NCI-H1092 treated with DMSO at 0.1 percent for 48 hours (cell line): ENCODE measurements around the gene KIF26A.
"Not testable (repeated sequence)": the region's sequence is repeated elsewhere in the genome, so short reads cannot be mapped to it uniquely, and the experiment has no call there.

ENCODE experiments used
- DNase-seq: peaks from one replicate; lab custom pipeline; 2025; lab: John Stamatoyannopoulos, UW

KIF26A gene

DNA sequence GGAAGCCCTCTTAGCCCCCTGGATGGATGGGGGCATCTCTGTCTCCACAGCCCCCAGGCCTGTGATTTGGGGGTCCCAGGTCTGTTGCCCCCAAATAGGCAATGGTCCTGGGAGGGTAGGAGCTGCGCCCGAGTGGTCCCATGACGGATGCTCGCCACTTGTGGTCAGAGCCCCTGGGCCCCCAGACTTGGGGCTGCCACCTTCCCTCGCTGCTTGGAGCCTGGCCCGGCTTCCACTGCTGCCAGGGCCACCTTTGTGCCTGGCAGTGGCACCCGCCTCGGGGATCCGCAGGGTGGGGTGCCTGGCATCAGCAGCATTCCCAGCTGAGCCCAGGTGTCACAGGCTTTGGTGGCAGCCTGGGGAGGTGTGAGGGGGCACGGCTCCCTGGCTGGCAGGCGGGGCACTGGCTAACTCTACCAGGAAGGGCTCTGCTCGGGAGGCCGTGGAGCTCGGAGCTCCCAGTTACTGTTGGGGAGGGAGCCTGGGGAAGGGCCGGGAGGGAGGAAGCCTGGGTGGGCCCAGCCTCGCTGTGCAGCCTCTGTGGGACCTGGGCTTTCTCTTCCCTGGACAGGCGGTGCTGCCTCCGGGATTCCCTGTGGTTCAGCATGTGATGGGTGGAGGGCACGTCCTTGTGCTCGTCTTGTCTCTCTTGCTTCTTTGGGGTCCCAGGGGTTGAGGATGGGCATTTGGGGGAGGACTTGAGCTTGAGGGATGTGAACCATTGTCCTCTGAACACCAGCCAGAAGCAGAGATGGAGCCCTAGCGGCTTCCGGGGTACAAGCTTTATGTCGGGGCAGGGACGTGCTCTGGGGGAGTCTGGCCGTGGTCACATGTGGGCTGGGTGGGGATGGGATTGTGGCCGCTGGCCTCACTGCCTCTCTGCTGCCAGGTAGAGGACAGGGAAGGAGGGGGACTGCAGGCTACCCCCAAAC lies 5.4 kb downstream of the KIF26A start:
- no peak for DNase-seq

DNA sequence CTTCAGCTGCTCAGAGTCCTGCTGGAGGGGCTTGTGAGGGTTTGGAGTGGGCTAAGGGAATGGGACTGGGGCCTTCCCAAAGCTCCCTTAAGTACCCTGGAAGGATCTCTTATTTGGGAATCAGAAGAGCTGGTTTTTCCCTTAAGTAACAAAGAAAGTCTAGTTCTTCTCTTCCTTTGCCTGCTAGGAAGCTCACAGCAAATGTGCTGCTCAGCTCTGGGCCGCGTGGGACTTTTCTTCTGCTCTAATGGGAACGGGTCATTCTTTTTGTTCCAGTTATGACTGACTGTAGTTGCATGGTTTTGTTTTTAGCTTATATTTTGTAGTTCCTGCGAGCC lies 6.0 kb downstream of the KIF26A start:
- DNase-seq = no peak

DNA sequence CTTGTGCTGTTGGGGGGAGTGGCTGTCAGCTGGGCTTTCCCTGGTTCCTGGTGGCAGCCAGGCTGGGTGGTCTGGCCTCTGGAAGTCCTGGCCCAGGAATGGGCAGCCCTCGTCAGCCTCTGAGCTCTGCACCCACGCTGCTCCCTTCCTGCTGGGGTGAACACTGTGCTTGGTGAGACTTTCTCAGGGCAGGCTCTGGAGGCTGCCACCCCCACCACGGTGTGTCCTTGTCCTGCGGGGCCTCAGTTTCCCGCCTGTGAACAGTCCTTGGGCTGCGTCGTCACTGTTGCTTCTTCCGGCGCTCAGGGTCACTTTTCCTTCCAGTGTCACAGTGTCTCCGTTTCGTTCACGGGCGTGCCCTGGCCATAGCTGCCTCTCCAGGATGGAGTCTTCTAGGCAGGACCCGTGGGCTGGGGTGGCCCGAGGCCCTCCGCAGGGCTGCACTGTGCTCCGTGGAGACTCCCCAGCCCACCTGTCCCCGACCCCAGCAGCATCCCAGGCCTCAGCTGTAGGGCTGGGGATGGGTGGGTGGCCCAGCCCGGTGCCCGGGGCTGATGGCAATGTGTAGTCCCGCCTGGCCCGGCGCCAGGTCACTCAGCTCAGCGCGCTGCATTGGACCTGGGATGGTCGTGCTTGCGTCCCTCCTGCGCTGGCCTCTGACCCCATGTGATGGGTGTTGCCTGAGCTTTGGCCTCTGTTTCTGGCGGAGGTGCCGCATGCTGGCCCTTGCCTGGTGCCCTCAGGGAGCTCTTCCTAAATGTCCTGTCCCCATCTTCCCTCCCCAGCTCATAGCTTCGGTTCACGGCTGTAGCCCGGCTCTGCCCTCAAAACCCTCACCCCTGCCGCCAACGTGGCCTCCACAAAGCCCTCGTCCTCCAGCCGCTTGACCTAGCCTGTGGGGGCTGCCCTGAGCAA lies 6.8 kb downstream of the KIF26A start:
- no peak for DNase-seq

DNA sequence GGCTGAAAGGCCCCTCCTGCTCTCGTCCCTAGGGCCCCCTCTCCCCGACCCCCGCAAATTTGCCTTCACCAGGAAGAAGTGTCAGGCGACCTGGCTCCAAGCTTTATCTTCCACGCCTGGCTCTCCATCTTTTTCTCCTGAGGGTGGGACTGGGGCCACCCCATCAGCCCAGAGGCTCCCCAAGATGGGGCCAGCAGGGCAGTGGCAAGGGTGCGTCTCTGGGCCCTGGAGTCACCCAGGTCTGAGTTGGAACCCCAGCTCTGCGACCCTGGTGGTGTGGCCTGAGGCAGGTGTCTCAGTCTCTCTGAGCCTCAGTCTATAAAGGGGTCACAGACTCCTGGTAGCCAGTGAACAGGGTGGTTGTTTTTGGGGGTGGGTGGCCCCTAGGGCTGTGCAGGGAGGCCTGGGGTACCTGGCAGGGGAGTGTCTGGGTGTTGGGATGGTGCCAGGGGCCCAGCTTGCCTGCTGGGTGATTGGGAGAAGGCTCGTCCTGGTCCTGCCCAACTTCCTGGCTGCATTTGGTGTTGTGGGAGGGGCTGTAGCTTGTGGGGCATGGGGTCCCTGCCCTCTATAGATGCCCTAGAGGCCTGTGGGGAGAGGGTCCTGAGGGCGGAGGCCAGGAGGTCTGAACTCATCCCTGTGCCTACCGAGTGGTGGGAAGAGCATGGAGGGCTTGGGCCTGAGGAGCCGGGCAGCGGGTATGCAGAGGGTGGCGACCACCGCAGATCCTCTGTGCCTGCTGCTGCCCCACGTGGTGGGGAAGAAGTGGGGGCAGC lies 7.6 kb downstream of the KIF26A start:
- DNase-seq = no peak

DNA sequence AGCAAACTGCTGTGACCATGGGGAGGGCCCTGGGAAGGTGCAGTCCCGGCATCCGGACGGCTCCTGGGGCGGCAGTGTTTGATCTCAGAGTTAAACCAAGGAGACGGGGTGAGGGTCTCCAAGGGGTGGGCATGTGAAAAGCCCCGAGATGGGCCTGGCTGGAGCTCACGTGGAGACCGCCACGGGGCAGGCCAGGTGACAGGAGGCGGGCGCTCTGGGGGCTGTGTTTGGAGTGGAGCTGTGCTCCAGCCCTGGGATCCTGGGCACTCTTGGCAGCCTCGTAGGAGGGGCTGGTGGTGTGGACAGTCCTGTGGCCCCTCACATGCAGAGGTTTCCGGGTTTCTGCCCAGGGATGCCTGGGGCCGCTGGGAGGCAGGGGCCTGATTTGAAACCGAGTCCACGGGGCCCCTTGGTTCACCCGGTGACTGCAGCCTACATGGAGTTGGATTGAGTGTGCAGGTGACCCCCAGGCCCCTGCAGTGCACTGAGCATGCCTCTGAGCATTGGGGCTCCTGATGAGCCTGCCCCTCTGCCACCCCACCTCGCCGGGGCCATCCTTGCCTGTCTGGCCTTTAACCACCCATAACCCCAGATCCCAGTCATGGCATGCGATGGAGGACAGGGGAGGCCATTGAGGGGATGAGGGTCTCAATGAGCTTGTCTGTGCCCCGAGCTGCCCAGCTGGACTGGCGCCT lies 8.4 kb downstream of the KIF26A start:
- no peak for DNase-seq

DNA sequence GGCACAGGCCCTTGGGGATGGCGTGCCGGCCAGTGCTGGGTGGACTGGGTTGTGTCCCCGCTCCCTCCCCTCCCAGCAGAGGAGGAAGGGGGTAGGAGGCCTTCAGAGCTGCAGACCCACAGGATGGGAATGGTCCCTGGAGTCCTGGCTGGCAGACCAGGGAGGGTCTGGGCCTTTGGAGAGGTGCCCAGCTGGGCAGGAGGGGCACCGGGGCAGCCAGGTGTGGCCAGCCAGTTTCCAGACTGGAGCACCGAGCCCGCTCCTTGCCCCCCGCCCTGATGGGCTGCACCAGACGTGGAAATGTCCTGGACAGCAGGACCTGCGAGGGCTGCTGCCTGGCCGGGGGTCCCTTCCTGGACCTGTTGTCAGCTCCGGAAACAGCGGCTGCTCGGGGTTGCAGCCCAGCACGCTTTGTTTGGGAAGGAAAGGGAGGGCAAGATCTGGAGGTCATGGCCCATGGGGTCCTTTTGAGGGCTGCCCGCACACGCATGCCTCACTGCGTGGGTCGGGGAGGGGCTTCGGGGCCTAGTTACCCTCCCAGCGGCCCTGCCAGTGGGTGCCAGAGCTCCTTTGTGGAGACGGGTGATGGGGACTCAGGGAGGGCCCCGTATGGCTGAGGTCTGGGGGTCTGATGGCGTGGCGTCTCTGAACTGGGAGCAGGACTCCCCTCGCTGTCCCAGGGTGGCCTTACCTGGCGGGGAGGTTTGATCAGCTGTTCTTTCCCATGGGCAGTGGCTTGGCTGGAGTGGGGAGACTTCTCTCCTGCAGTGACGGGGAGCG lies 9.1 kb downstream of the KIF26A start:
- no peak for DNase-seq

DNA sequence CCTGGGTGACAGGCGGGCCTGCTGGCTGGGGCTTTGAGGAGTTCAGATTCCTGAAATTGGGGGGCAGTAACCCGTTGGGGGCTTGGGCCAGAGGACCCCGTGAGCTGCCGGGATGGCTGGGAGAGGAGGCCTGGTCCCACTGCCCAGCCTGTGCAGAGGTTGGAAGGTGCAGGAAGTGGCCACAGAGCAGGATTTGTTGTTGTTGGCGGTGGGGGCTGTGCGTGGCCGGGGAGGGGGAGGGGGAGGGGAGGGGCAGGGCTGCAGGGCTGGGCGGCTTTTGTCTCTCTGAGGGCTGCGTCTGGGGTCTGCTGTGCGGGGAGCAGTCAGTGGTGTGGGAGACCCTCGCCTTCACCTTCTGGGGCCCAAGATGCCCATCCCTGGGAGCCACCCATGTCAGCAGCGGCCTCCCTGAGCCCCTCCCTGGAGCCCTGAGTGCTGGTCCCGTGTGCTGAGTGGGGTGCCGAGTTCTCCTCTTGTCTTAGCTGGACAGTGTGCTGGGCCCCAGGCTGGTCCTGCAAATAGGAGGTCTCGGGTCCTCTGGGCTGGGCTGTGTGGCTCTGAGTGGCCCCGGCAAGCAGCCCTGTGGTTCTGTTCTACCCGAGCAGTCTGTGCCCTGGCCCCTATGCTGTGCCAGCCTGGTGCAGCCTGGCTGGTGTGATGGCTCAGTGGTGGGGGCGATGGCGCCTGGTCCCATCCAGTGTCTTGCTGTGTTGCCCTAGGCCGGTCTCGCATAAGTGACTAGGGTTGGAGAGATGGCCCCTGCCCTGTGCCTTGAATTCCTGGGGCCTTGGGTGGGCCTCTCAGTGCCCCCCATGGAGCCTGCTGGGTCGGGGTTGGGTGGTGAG lies 10.3 kb downstream of the KIF26A start:
- no peak for DNase-seq

DNA sequence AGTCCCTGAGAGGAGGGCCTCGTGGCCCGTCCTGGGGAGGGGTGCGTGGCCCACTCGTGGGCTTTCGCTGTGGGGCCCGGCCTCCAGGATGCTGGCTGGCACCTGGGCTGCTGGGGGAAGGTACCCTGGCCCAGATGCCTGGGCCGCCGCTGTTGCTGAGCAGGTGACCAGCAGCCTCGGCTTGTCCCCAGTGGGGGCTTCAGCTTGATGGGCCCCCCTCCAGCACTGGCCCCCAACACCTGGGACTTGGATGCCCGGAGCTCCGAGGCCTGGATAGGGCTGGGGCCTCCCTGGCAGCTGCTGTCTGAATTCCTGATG lies 10.8 kb downstream of the KIF26A start:
- DNase-seq = no peak

DNA sequence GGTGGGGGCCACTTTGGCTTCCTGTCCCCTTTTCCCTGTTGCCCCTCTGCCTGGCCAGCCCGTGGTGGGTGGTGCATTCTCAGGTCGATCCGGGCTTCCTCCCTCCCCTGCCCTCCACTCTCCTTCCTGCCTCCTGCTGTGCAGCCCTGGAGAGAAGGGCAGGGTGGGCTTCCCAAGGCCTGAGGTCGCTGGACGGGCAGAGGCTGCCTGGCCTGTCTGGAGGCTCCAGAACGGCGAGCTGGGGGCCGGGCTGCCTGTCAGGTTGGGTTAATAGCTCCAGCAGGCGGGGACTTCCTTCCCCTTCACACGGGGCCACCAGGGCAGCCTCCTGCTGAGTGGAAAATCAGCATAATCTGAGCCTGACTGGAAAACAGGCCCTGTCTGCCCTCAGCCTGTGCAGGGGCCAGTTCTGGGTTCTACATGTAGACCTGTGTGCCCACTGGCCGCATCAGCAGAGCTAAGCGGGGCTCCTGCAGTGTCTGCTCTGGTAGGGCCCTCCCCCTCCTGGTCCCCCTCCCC lies 11.3 kb downstream of the KIF26A start:
- DNase-seq = peak; percentile 53

DNA sequence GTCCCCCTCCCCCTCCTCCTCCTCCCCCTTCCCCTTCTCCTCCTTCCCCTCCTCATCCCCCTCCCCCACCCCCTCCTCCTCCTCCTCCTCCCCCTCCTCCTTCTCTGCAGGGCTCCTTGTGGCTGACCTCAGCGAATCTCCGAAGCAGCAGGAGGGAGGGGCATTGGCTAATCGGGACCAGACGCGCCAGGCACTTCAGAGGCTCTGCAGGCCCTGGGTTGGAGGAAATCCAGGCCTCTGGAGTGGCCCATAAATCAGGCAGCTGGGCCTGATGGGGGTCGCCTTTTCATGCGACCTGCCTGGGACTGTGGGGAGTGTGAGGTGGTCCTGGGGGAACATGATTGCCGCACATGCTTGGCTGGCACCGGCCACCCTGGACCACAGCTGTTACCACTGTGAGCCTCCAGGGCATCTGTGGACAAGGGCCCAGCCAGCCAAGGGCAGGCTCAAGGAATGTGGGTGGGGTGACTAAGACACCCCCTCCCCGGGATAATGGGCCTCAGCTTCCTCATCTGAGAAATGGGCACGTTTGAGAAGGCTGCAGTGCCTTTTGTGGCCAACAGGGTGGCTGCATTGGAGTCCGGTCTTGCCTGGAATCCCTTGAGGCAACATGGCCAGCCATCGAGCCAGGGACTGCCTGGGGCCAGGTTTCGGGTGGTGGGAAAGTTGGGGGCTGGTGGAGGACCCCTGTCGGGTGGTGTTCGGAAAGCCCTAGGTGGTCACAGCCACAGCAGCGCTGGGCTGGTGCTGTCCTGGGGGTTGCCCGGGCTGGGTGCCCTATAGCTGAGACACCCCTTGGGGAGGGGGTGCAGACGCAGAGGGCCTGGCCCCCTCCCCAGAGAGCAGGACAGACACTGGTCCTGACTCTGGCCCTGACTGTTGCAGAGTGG lies 12.0 kb downstream of the KIF26A start:
- DNase-seq = peak; percentile 91

DNA sequence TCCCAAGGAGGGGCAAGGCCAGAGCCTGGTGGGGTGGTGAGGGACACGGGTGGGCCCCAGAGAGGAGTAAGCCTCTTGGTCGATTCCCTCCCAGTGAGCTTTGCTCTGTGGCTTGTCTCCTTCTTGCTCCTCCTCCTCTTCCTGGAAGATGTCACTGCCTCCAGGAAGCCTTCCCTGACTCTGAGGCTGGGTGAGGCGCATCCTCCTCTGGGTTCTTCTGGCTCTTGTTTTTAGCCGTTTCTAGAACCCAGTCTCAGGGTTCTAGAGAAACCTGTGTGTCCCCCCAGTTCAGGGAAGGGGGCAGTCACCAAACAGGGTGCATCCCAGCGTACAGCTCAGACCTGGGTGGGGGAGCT lies 12.6 kb downstream of the KIF26A start:
- DNase-seq = no peak

DNA sequence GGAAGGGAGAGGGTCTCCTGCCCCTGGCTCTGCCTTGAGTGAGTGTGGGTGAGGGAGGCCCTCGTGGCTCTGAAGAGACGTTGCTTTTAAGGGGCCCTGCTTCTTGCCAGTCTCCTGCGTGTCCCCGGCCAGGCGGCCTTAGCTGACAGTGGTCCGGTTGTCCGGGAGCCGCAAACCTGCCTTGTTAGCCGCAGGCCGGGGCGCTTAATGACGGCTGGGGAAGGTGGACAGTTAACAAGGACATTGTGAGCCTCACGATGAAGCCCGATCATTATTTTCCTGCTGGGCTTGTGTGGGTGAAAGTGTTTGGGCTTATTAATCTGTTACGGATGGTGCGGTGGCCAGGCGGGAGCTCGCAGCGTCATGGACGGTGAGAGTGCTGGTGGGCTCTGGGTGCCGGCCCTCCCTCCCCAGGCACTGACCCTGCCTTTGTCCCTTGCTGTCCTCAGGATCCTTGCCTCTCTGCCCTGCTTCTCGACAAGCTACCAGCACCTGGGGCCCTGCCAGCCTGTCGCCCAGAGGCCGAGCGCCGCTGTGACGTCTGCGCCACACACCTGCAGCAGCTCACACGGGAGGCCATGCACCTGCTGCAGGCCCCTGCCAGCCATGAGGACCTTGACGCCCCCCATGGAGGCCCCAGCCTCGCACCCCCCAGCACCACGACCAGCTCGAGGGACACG lies 13.3 kb downstream of the KIF26A start:
- DNase-seq = no peak

DNA sequence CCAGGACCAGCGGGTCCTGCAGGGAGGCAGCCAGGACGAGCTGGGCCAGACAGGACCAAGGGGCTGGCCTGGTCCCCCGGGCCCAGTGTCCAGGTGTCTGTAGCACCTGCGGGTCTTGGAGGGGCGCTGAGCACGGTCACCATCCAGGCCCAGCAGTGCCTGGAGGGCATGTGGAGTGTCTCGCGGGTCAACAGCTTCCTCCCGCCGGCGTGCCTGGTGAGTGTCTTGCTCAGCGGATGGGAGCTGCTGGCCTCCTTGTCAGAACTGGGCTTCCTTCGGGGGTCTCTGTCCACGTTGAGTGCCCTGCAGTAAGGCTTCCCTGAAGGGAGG lies 13.8 kb downstream of the KIF26A start:
- DNase-seq = no peak

DNA sequence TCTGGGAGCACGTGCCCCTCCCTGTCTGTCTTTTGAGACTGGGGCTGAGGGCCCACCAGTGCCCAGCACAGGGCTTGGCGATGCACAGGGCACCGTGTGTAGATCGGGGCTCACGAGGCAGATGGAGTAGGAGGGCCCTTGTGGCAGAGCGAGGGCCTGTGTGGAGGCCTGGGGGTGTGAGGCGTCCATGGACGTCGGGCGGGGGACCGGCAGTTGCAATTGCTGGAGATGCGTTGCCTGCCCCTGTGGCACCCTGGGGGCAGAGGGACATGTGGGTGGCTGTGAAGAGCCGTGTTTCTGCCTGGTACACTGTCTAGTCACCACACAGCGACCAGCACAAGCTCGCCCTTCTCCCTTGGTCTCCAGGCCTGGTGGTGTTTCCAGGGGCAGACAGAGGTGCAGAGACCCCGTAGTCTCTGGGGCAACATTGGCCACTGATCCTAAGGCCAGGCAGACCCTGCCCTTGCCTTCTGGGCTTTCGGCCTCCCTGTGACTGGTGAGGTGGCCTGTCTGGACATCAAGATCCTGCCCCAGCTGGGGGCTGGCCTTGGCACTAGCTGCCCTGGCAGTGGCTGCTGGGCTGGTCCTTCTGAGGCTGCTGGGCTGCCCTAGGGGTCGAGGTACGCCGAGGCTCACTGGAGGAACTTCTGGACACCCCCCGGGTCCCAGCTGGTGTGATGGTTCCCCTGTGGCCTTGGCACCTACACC lies 14.5 kb downstream of the KIF26A start:
- no peak for DNase-seq

DNA sequence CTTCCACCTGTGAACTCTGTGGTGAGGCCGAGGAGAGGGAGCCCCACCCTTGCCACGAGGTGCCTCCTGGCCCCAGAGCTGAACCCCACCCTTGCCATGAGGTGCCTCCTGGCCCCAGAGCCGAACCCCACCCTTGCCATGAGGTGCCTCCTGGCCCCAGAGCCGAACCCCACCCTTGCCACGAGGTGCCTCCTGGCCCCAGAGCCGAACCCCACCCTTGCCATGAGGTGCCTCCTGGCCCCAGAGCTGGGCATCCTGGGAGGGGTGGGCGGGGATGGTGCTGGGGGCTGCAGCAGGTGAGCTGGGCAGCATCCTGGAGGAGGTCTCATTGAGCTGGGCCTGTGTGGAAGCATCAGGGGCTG lies 15.0 kb downstream of the KIF26A start:
- not testable (repeated sequence) for DNase-seq

DNA sequence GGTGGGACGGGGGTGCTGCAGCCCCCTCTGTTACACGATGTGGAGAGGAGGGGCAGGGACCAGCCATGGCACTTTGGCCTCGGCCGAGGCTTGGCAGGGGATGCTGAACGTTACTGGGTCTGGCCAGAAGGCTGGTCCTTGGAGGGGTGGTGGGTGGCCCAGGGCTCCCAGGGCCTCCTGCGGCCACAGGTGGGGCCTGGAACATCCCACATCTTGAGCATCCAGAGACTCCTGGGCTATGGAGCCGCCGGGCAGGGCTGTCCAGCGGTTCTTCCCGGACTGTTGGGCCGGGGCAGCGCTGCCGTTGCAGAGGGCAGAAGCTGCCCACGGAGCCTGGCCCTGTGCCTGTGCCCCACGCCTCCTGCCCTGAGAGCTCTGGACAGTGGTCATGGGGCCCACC lies 15.9 kb downstream of the KIF26A start:
- no peak for DNase-seq

DNA sequence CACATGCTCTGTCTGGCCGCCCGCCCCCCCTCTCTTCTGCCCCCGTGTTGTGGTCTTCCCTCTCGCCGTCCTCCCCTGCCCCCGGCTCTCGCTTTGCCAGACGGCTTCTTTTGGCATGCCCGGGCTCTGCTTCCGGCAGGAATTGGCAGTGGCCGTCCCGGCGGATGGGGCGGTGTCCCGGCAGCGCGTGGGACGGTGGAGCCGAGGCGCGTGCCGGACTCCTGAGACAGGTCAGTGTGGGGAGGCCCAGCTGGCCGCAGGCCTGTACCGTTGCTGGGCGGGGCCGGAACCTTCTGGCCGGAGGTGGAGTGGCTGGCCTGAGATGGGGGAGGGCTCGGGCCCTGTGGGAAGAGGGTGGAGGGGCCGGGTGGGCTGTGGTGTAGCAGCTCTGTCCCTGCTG lies 17.1 kb downstream of the KIF26A start:
- no peak for DNase-seq

DNA sequence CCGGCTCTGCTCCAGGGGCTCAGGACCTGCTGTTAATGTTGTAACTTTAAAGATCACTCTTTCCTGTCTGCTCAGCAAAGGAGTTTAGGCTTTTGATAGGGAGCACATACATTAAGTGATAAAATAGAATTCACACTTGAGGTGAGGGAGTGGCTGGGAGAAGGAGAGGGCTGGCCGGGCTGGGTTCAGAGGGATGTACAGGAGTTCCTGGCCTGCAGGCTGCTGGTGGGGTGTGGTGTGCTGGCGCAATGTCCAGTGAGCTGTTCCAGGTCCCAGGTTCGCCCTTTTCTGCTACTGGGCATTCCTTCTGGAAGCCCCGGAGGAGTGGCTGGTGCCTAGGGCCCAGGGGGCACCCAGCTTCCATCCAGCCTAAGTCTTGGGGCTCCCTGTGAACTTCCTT lies 17.8 kb downstream of the KIF26A start:
- no peak for DNase-seq
